Lower leg skin (tissue), 4 donors: ENCODE measurements around the gene SCN2B. TPM values are rescaled to one million over a fixed set of nuclear protein-coding genes. Genes with fewer than 3 reads are reported as not detected.

Experiments
- DNase-seq, 2 donors: peaks; one replicate each; pipeline ENCODE4 v3.0.0-alpha.2; 2019; ENCODE audit warnings: low spot score in 2 of 2
- H3K4me3 ChIP-seq: fragments of 200-600 bp; sonication (generic); 2 replicates; pipeline ENCODE4 v1.5.1; 2017; ENCODE audit warnings: mild to moderate bottlenecking, low read depth; ENCODE audit not compliant: poor library complexity, severe bottlenecking
- POLR2A ChIP-seq, 2 donors: fragments of 450-650 bp; IDR thresholded peaks; one replicate each; pipeline ENCODE4 v1.6.1; 2016 to 2017; ENCODE audit warnings: antibody characterized with exemption in 2 of 2, mild to moderate bottlenecking in 1 of 2, moderate library complexity in 1 of 2
- WGBS, 2 donors: methylation state at CpG; one replicate each; pipeline ENCODE4 v1.1.5; 2018; 5-methylcytosine and 5-hydroxymethylcytosine counted together
- intact Hi-C: fragments of 100-400 bp; cut with DNase I; formaldehyde crosslinking; loops from one replicate; pipeline ENCODE4 v1.15.0; 2023; ENCODE audit warnings: low total_unique reads
- total RNA-seq, 4 donors: library from RNA; depleted of rRNA; stranded (reverse); fragments of >200 nt; gene quantifications; one replicate each; pipeline ENCODE4 v1.1.0, GENCODE V29; 2016
- TF ChIP-seq, protein P1 (sequence below), 3 donors: fragments of 450-650 bp; IDR thresholded peaks; one replicate each; pipeline ENCODE4 v1.5.1; 2016; ENCODE audit warnings: antibody characterized with exemption in 3 of 3, mild to moderate bottlenecking in 3 of 3, moderate library complexity in 2 of 3

Gene SCN2B
- total RNA-seq, 4 donors from 2014 or later, result 0.06 TPM; not detected in 3

DNA sequence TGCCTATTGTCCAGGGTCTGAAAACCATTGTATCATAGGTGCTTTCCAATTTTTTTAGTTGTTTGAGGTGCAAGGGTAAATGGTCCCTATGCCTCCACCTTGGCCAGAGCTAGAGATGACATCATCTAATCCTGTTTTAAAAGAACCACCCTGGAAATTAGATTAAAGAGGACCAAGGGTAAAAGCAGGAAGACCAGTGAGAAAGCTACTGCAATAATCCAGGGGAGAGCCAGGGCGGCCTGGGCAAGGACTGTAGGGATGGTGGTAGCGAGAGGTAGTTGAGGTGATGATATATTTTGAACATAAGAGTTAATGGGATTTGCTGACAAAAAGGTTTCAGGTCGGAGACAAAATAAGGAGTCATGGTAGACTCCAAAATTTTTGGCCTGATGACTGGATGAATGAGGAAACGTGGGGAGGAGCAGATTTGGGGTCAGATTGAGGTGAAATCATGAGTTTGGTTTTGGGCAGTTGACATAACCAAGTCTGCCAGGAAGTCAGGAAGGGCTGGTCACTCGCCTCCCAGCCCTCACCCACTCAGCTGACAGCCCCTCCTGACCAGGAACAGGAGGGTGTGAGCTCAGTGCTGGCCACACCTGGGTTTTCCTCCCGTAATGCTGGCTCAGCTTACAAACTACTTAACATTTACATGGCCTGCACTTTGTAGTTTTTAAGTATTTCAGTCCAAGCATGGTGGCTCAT, 46.8 kb downstream of the SCN2B start:
- TF ChIP-seq, protein P1, sequence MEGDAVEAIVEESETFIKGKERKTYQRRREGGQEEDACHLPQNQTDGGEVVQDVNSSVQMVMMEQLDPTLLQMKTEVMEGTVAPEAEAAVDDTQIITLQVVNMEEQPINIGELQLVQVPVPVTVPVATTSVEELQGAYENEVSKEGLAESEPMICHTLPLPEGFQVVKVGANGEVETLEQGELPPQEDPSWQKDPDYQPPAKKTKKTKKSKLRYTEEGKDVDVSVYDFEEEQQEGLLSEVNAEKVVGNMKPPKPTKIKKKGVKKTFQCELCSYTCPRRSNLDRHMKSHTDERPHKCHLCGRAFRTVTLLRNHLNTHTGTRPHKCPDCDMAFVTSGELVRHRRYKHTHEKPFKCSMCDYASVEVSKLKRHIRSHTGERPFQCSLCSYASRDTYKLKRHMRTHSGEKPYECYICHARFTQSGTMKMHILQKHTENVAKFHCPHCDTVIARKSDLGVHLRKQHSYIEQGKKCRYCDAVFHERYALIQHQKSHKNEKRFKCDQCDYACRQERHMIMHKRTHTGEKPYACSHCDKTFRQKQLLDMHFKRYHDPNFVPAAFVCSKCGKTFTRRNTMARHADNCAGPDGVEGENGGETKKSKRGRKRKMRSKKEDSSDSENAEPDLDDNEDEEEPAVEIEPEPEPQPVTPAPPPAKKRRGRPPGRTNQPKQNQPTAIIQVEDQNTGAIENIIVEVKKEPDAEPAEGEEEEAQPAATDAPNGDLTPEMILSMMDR (IDR thresholded peaks at IDR 0.05), result no peak
- TF ChIP-seq POLR2A (IDR thresholded peaks at IDR 0.05), result no peak
- WGBS, 2 donors, result 63 to 70% methylated on average over 6 of the region's 6 CpGs
- no peak for DNase-seq
- H3K4me3 ChIP-seq, result no peak overlapping the region
- intact Hi-C loops, result no loop called here

DNA sequence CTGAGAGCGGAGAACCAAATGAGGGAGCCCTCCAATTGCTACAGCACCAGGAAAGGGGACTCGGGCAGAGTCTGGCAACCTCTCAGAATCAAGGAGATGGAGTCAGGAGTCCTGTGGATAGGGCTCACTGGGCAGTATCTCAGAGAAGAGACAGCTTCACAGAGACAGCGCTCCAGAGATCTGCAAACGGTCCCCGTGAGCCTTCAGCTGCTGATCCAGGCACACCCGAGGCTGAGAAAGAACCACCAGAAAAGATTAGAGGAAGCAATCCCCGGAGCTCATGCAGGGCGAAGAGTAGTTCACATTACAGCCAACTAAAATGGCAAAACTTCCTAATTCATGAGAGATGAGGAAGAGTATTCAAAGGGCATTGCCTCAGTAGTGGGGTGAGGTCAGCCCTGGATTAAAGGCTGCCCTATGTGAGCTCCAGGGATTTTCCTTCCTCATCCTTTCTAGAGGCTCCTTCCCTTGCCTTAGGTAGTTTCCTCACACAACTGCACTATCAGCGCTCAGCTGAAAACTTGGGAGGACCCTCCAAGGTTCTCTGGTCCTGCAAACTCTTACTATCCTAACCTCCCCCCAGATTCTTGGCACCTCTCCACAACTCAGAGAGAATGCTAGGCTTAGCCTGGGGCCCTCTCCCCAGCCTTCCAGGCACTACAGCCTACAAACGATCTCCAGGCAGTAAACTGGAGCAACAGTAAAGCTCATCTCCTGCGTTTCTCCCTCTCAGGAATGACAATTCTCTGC, 47.5 kb downstream of the SCN2B start:
- no peak overlapping the region for H3K4me3 ChIP-seq
- WGBS, 2 donors, result 62 to 67% methylated on average over 11 of the region's 11 CpGs
- DNase-seq, result no peak
- TF ChIP-seq, protein P1 (IDR thresholded peaks at IDR 0.05), result no peak
- no peak for TF ChIP-seq POLR2A (IDR thresholded peaks at IDR 0.05)
- intact Hi-C loops, result no loop called here

DNA sequence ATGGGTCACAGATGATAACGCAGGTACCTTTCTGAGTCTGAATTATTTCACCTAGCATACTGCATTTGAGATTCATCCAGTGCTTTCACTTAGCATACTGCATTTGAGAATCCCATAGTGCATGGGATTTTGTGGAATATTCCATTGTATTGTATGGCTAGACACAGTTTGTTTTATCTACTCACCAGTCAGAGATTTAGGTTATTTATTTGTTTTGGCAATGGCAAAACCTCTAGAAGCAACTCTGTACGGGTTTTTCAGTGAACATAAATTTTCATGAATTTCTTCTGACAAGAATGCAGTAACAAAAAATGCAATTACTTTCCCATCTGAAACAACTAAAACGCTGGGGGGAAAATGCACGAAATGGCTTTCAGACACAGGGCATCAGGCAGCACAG, 48.1 kb downstream of the SCN2B start:
- 39 to 42% methylated on average over 4 of the region's 4 CpGs for WGBS, 2 donors
- intact Hi-C loops, result no loop called here
- no peak for TF ChIP-seq POLR2A (IDR thresholded peaks at IDR 0.05)
- TF ChIP-seq, protein P1 (IDR thresholded peaks at IDR 0.05), result no peak
- DNase-seq, result no peak
- no peak overlapping the region for H3K4me3 ChIP-seq

DNA sequence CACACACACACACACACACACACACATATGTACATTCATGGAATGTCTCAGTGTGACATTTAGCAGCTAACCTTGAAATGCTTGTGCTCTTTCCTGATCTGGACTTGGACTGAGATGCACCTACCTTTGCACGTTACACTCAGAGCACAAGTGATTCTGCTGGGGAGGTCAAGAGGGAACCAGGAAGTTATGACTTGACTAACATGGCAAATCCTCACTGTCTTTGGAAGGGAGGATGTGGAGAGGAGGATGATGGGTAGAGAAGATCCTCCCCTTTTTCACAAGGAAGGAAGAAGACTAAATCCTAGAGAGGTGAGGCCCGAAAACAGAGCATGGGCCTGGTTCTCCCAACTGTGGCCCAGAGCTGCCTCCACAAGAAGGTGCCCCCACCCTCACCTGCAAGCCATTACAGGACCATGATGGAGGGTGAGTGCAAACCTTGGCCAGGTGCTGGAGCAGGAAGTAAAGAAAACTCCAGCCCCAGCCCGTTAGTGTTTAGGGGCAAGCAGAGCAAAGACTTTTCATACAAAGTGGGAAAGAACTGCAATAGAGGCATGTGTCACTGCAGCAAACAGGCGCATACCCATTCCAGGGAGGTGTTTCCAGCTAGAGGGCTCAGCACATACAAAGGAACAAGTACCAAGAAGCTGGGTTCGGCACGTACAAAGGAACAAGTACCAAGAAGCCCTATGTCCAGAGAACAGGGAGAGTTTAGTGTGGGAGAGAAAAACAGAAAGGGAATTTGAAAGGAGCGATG, 50.2 kb downstream of the SCN2B start:
- WGBS, 2 donors, result 79 to 89% methylated on average over 7 of the region's 7 CpGs
- DNase-seq, result no peak
- no peak overlapping the region for H3K4me3 ChIP-seq
- TF ChIP-seq, protein P1 (IDR thresholded peaks at IDR 0.05), result no peak
- TF ChIP-seq POLR2A (IDR thresholded peaks at IDR 0.05), result no peak
- intact Hi-C loops, result no loop called here

DNA sequence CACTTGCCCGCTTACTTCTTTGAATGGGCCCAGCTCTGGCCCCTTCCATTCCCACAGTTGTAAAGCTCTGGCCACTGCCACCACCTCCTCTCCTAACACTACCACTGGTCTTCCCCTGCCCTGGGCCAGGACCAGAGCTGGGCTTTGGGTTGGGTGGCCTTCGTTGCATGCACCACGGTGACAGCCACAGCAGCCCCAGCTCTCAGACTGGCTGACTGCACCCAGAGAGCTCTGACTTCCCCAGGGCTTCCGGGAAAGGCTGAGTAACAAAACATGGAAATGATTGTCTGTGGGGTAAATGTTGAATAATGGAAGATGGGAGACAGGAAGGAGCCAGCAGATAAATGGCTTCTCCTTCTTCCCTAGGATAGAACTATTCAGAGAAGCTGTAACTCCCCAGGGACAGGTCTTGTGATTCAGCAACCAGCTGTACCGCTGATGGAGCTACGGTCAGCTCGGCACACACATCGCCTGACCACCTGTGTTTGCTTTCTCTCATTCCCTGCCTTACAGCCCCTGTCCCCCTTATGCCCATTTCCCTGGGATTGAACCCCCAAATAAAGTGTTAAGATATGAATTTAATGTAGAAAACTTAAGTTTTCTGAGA, 51.4 kb downstream of the SCN2B start:
- H3K4me3 ChIP-seq, result no peak overlapping the region
- TF ChIP-seq POLR2A (IDR thresholded peaks at IDR 0.05), result no peak
- TF ChIP-seq, protein P1 (IDR thresholded peaks at IDR 0.05), result no peak
- no peak for DNase-seq
- intact Hi-C loops, result no loop called here
- WGBS, 2 donors, result 81 to 86% methylated on average over 8 of the region's 8 CpGs
